Kidney (tissue), 14 donors: ENCODE measurements around the gene SHD. TPM values are rescaled to one million over a fixed set of nuclear protein-coding genes. Genes with fewer than 3 reads are reported as not detected.

Experiments
- DNase-seq, 5 donors: peaks; one replicate each; pipeline ENCODE4 v3.0.0-alpha.2; 2013 to 2020
- FAIRE-seq: peaks from 2 replicates; lab custom pipeline; 2012; peaks lifted over from hg19 to GRCh38; lab: Jason Lieb, UNC
- H3K27ac ChIP-seq, 2 donors: one replicate each; pipeline ENCODE4 v1.7.0; 2013; ENCODE audit warnings: low read depth in 2 of 2, low read length in 2 of 2, inconsistent platforms in 1 of 2
- H3K27me3 ChIP-seq: one replicate; pipeline ENCODE4 v1.7.1; 2013; ENCODE audit warnings: low read length, inconsistent platforms; ENCODE audit not compliant: control insufficient read depth, insufficient read depth
- H3K36me3 ChIP-seq, 3 donors: one replicate each; pipeline versions ENCODE4 v1.7.0 to v1.7.1; 2013; ENCODE audit warnings: low read length in 3 of 3, control low read depth in 1 of 3, inconsistent platforms in 1 of 3; ENCODE audit not compliant: insufficient read depth in 3 of 3, control insufficient read depth in 2 of 3
- H3K4me1 ChIP-seq, 3 donors: one replicate each; pipeline versions ENCODE4 v1.7.0 to v1.7.1; 2013; ENCODE audit warnings: low read length in 3 of 3, inconsistent platforms in 1 of 3, low read depth in 1 of 3; ENCODE audit not compliant: control insufficient read depth in 2 of 3, insufficient read depth in 2 of 3
- H3K4me3 ChIP-seq, 3 donors: one replicate each; pipeline versions ENCODE4 v1.7.0 to v1.8.1; 2013; ENCODE audit warnings: low read length in 3 of 3, control low read depth in 1 of 3, inconsistent platforms in 1 of 3
- H3K9ac ChIP-seq, 3 donors: one replicate each; pipeline versions ENCODE4 v1.7.0 to v1.7.1; 2013; ENCODE audit warnings: low read length in 3 of 3, control low read depth in 1 of 3, inconsistent platforms in 1 of 3
- H3K9me3 ChIP-seq, 3 donors: one replicate each; pipeline versions ENCODE4 v1.7.0 to v1.7.1; 2013; ENCODE audit warnings: low read length in 3 of 3, control low read depth in 1 of 3, inconsistent platforms in 1 of 3; ENCODE audit not compliant: control insufficient read depth in 2 of 3, insufficient read depth in 1 of 3
- CTCF ChIP-seq: IDR thresholded peaks from 3 replicates; pipeline ENCODE4 v1.5.1; 2012; ENCODE audit warnings: mild to moderate bottlenecking, moderate library complexity, borderline replicate concordance; ENCODE audit not compliant: insufficient read depth; ENCODE audit errors: extremely low read depth
- intact Hi-C: fragments of 100-400 bp; cut with DNase I; formaldehyde crosslinking; loops from one replicate; pipeline ENCODE4 v1.11.1; 2022
- polyA plus RNA-seq: library from polyadenylated mRNA; stranded (reverse); fragments of 350-450 nt; fragmentation: Illumina TruSeq; extraction: RNeasy Lipid Tissue Mini Kit (QIAGEN cat#74804); gene quantifications from one replicate; pipeline ENCODE4 v1.2.3, GENCODE V29; 2014; ENCODE audit warnings: low read depth, low replicate concordance; ENCODE audit not compliant: insufficient read depth
- total RNA-seq: library from RNA; stranded (reverse); fragmentation: NEBNext Ultra II Directional; extraction: Animal tissue kit (Norgen Biotek cat#: 25700); gene quantifications from one replicate; pipeline ENCODE4 v1.2.1, GENCODE V29; 2021
- donor health status: control.
- donor health status: control.
- donor health status: control.
- donor health status: control.
- donor health status: control.
- donor health status: DM: yes; HTN: yes; CAD: no.
- donor health status: Normal renal cell carcinoma (clear cell type).

The SHD gene
- total and polyA plus RNA-seq, 2 donors from 2014 or later = not detected

GRCh38 chr19:4291184-4291732, 12.2 kb downstream of the SHD start:
- TF ChIP-seq CTCF = no peak
- Histone ChIP-seq H3K36me3 (no peaks in the 10 kb centered on the region), H3K4me3 (no peak overlapping the region), H3K9me3 (no peaks in the 10 kb centered on the region), H3K27me3 (no peaks in the 10 kb centered on the region), H3K9ac (no peak overlapping the region), H3K27ac (no peak overlapping the region), H3K4me1 (no peaks in the 10 kb centered on the region)
- DNase-seq (no peak), FAIRE-seq (no peak)
- intact Hi-C loops = no loop called here

- TF ChIP-seq CTCF = no peak
- intact Hi-C loops = no loop called here
- Histone ChIP-seq H3K9me3 (no peaks in the 10 kb centered on the region), H3K36me3 (no peaks in the 10 kb centered on the region), H3K27me3 (no peaks in the 10 kb centered on the region), H3K27ac (no peak overlapping the region), H3K4me3 (no peak overlapping the region), H3K9ac (no peak overlapping the region), H3K4me1 (no peaks in the 10 kb centered on the region)
- DNase-seq = peak in 1 of 5 donors; percentile 76
- FAIRE-seq = no peak
Measured at GRCh38 chr19:4292515-4292914, 13.4 kb downstream of the SHD start.

- Histone ChIP-seq H3K9ac (no peak overlapping the region), H3K27ac (no peak overlapping the region), H3K36me3 (no peaks in the 10 kb centered on the region), H3K4me1 (no peaks in the 10 kb centered on the region), H3K27me3 (no peaks in the 10 kb centered on the region), H3K4me3 (no peak overlapping the region), H3K9me3 (no peaks in the 10 kb centered on the region)
- intact Hi-C loops = no loop called here
- DNase-seq (no peak), FAIRE-seq (no peak)
- TF ChIP-seq CTCF = no peak
Measured at GRCh38 chr19:4294389-4294788, 15.3 kb downstream of the SHD start.
